OCI-LY1 (cell line): Measurements from ENCODE around the gene WDR70.
A peak's percentile ranks its signal among the peaks of the same experiment; 100 is the strongest.

Experiments
- H2AFZ ChIP-seq: fragments of 200-600 bp; sonication (generic), shearing (Covaris generic); 2 replicates; pipeline ENCODE4 v1.6.0; 2014; ENCODE audit warnings: antibody characterized with exemption, mild to moderate bottlenecking, low read length
- H3F3A ChIP-seq: fragments of 200-600 bp; sonication (generic), shearing (Covaris generic); 2 replicates; pipeline ENCODE4 v1.6.0; 2014; ENCODE audit warnings: mild to moderate bottlenecking, antibody characterized with exemption, low read length, moderate library complexity; ENCODE audit not compliant: insufficient read depth
- H3K27ac ChIP-seq: fragments of 200-600 bp; sonication (generic); 2 replicates; pipeline ENCODE4 v1.5.1; 2014; ENCODE audit warnings: low read length, mixed run types, mild to moderate bottlenecking, low read depth; ENCODE audit not compliant: poor library complexity, severe bottlenecking
- H3K27me3 ChIP-seq: fragments of 200-600 bp; sonication (generic); 2 replicates; pipeline ENCODE4 v1.6.0; 2014; ENCODE audit warnings: antibody characterized with exemption, mild to moderate bottlenecking, low read length, moderate library complexity; ENCODE audit not compliant: insufficient read depth
- H3K36me3 ChIP-seq: fragments of 200-600 bp; sonication (generic); 2 replicates; pipeline ENCODE4 v1.6.1; 2014; ENCODE audit warnings: mild to moderate bottlenecking, antibody characterized with exemption, low read length, moderate library complexity, mixed read lengths; ENCODE audit not compliant: insufficient read depth
- H3K4me1 ChIP-seq: fragments of 200-600 bp; sonication (generic); 2 replicates; pipeline ENCODE4 v1.5.1; 2014; ENCODE audit warnings: mild to moderate bottlenecking, low read length, moderate library complexity; ENCODE audit not compliant: insufficient read depth, severe bottlenecking
- H3K4me2 ChIP-seq: fragments of 200-600 bp; sonication (generic), shearing (Covaris generic); 2 replicates; pipeline ENCODE4 v1.6.1; 2014; ENCODE audit warnings: low read length
- H3K4me3 ChIP-seq: fragments of 200-600 bp; sonication (generic); 2 replicates; pipeline ENCODE4 v1.5.1; 2014; ENCODE audit warnings: low read length, low read depth, mild to moderate bottlenecking, mixed read lengths; ENCODE audit not compliant: poor library complexity, severe bottlenecking
- H3K79me2 ChIP-seq: fragments of 200-600 bp; shearing (Covaris generic); 2 replicates; pipeline ENCODE4 v1.6.1; 2016; ENCODE audit warnings: mixed run types, low read length, mixed read lengths; ENCODE audit not compliant: insufficient read depth
- H3K9ac ChIP-seq: fragments of 200-600 bp; sonication (generic), shearing (Covaris generic); 2 replicates; pipeline ENCODE4 v1.6.1; 2014; ENCODE audit warnings: mild to moderate bottlenecking, low read length, mixed read lengths
- H3K9me2 ChIP-seq: fragments of 200-600 bp; sonication (generic), shearing (Covaris generic); 2 replicates; pipeline ENCODE4 v1.6.1; 2014; ENCODE audit warnings: low read depth, mild to moderate bottlenecking, low read length, mixed read lengths
- H3K9me3 ChIP-seq: fragments of 200-600 bp; shearing (Covaris generic); 2 replicates; pipeline ENCODE4 v1.6.1; 2014; ENCODE audit warnings: low read length, mixed read lengths
- H4K20me1 ChIP-seq: fragments of 200-600 bp; sonication (generic), shearing (Covaris generic); 2 replicates; pipeline ENCODE4 v1.6.0; 2016; ENCODE audit warnings: mild to moderate bottlenecking, low read length; ENCODE audit not compliant: insufficient read depth
- EZH2 ChIP-seq: fragments of 200-600 bp; sonication (generic), shearing (Covaris generic); IDR thresholded peaks from 2 replicates; pipeline ENCODE4 v1.8.0; 2017; ENCODE audit warnings: borderline replicate concordance, mixed run types, mild to moderate bottlenecking, antibody characterized with exemption, low read length, moderate library complexity, mixed read lengths
- TF ChIP-seq, protein P1 (sequence below): fragments of 200-600 bp; sonication (generic), shearing (Covaris generic); IDR thresholded peaks from 2 replicates; pipeline ENCODE4 v1.5.1; 2017; ENCODE audit warnings: mild to moderate bottlenecking, antibody characterized with exemption, low read length, moderate library complexity, mixed read lengths

WDR70 gene

DNA sequence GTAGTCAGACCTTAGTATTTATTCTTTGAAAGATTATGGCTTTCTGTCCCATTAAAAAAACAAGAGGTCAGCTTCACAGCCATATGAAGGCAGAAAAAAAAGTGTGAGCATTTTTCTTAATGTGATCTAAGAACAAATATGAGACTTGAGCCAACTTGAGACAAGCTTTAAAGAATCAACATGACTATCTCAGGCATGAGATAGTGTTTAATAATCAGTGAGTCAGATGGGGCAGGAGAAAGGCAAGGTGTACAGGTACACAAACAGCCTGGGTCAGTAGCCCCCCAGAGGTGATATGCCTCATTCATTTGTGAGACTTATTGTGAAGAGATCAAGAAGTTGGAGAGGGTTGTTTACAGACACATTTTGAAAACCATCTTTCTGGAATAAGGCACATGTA lies 377.1 kb downstream of the WDR70 start:
- H3K9me2 ChIP-seq: no peaks in the 10 kb centered on the region
- no peak for TF ChIP-seq EZH2
- TF ChIP-seq, protein P1, sequence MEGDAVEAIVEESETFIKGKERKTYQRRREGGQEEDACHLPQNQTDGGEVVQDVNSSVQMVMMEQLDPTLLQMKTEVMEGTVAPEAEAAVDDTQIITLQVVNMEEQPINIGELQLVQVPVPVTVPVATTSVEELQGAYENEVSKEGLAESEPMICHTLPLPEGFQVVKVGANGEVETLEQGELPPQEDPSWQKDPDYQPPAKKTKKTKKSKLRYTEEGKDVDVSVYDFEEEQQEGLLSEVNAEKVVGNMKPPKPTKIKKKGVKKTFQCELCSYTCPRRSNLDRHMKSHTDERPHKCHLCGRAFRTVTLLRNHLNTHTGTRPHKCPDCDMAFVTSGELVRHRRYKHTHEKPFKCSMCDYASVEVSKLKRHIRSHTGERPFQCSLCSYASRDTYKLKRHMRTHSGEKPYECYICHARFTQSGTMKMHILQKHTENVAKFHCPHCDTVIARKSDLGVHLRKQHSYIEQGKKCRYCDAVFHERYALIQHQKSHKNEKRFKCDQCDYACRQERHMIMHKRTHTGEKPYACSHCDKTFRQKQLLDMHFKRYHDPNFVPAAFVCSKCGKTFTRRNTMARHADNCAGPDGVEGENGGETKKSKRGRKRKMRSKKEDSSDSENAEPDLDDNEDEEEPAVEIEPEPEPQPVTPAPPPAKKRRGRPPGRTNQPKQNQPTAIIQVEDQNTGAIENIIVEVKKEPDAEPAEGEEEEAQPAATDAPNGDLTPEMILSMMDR: no peak
- H3K4me1 ChIP-seq: no peaks in the 10 kb centered on the region
- no peaks in the 10 kb centered on the region for H3F3A ChIP-seq
- no peaks in the 10 kb centered on the region for H4K20me1 ChIP-seq
- H3K27ac ChIP-seq: no peak overlapping the region
- no peak overlapping the region for H3K4me2 ChIP-seq
- no peaks in the 10 kb centered on the region for H3K36me3 ChIP-seq
- H3K9me3 ChIP-seq: no peaks in the 10 kb centered on the region
- H3K79me2 ChIP-seq: no peaks in the 10 kb centered on the region
- H3K9ac ChIP-seq: no peak overlapping the region
- no peaks in the 10 kb centered on the region for H3K27me3 ChIP-seq
- H2AFZ ChIP-seq: no peak overlapping the region
- no peak overlapping the region for H3K4me3 ChIP-seq

DNA sequence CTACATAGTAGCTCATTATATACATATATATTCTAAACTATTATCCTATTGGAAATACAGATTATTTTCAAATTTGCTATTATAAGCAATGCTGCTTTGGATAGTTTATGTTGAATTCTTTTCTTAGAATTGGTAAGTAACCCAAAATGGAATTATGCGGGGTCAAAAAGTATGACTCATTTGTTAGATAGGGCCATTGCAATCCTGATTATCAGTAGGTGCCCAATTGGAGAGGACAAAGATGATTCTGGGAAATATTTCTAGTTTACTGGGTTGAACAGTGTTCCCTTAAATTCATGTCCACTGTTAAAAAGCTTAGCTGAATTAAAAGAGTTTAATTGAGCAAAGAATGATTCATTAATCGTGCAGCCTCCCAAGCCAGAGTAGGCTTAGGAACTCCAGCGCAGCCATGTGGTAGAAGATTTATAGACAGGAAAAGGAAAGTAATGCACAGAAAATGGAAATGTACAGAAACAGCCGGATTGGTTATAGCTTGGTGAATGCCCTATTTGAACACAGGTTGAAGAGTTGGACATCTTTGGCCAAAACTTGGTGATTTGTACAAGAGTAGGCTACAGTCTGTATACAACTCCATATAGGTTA lies 379.0 kb downstream of the WDR70 start:
- no peak overlapping the region for H3K27ac ChIP-seq
- no peak for TF ChIP-seq EZH2
- TF ChIP-seq, protein P1: peak; percentile 19; the same call in 1 of the 2 replicates
- H4K20me1 ChIP-seq: no peaks in the 10 kb centered on the region
- H3K9ac ChIP-seq: no peak overlapping the region
- no peaks in the 10 kb centered on the region for H3K27me3 ChIP-seq
- H3K79me2 ChIP-seq: no peaks in the 10 kb centered on the region
- no peak overlapping the region for H3K4me3 ChIP-seq
- no peak overlapping the region for H2AFZ ChIP-seq
- H3K36me3 ChIP-seq: no peaks in the 10 kb centered on the region
- H3F3A ChIP-seq: no peaks in the 10 kb centered on the region
- no peaks in the 10 kb centered on the region for H3K9me3 ChIP-seq
- H3K9me2 ChIP-seq: no peaks in the 10 kb centered on the region
- H3K4me1 ChIP-seq: no peaks in the 10 kb centered on the region
- no peak overlapping the region for H3K4me2 ChIP-seq

DNA sequence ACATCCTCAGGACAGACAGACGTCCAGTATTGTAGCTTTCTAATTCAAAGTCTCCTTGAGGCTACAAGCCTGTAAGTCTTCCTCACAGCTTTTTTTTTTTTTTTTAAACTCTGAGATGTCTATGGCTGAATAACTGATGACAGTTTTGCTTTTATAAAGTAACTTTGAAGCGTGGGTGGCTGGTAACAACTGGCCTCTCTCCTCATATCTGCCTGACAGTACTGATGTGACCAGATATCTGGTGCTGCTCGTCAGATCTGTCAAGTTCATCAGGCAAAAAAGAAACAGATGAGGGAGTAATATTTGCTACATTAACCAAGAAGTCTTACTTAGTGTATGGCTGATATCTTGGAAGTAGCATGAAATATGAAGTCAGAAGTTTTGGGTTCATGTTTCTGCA lies 388.1 kb downstream of the WDR70 start:
- Histone ChIP-seq H3K36me3 (no peaks in the 10 kb centered on the region), H3K4me1 (no peaks in the 10 kb centered on the region), H3K9me2 (no peaks in the 10 kb centered on the region), H3K4me3 (no peak overlapping the region), H4K20me1 (no peaks in the 10 kb centered on the region), H3K4me2 (no peak overlapping the region), H2AFZ (no peak overlapping the region), H3K9ac (no peak overlapping the region), H3K27me3 (no peaks in the 10 kb centered on the region), H3K27ac (no peak overlapping the region), H3K79me2 (no peaks in the 10 kb centered on the region), H3F3A (no peaks in the 10 kb centered on the region), H3K9me3 (no peaks in the 10 kb centered on the region)
- TF ChIP-seq, protein P1: no peak
- TF ChIP-seq EZH2: no peak
